Keratinocyte (primary cell): ENCODE data around the gene FHAD1. TPM values are rescaled to one million over a fixed set of nuclear protein-coding genes. Genes with fewer than 3 reads are reported as not detected.

ENCODE experiments used
- DNase-seq: peaks from one replicate; pipeline ENCODE4 v3.0.0-alpha.2; 2011; ENCODE audit warnings: low read depth, missing footprints, low spot score
- FAIRE-seq: peaks from 2 replicates; lab custom pipeline; 2011; peaks lifted over from hg19 to GRCh38; lab: Jason Lieb, UNC
- H2AFZ ChIP-seq: 2 replicates; pipeline ENCODE4 v1.6.0; 2012; ENCODE audit warnings: low read length, control low read depth, inconsistent platforms; ENCODE audit not compliant: control insufficient read depth
- H3K27ac ChIP-seq: 2 replicates; pipeline ENCODE4 v1.5.1; 2011; ENCODE audit warnings: low read length; ENCODE audit not compliant: control insufficient read depth, insufficient read depth
- H3K27me3 ChIP-seq: 3 replicates; pipeline ENCODE4 v1.6.0; 2011; ENCODE audit warnings: low read length; ENCODE audit not compliant: control insufficient read depth, insufficient read depth; ENCODE audit errors: extremely low read depth
- H3K36me3 ChIP-seq, 2 experiments: 2 replicates in 1 of 2; 3 replicates in 1 of 2; pipeline ENCODE4 v1.5.1; 2011; ENCODE audit warnings: low read length in 2 of 2, mild to moderate bottlenecking in 1 of 2; ENCODE audit not compliant: control insufficient read depth in 2 of 2, insufficient read depth in 2 of 2; ENCODE audit errors: extremely low read depth in 1 of 2
- H3K4me1 ChIP-seq: 3 replicates; pipeline ENCODE4 v1.5.1; 2011; ENCODE audit warnings: low read length; ENCODE audit not compliant: control insufficient read depth, insufficient read depth; ENCODE audit errors: extremely low read depth
- H3K4me2 ChIP-seq: 3 replicates; pipeline ENCODE4 v1.6.0; 2011; ENCODE audit warnings: low read depth, low read length; ENCODE audit not compliant: control insufficient read depth, insufficient read depth; ENCODE audit errors: extremely low read depth
- H3K4me3 ChIP-seq, 3 experiments: fragments of 200-600 bp in 1 of 3; sonication (generic) in 1 of 3; 2 replicates in 2 of 3; 3 replicates in 1 of 3; pipeline ENCODE4 v1.5.1; 2011 to 2016; ENCODE audit warnings: low read length in 3 of 3, mild to moderate bottlenecking in 3 of 3, control low read depth in 2 of 3, inconsistent platforms in 1 of 3, low read depth in 1 of 3, mixed read lengths in 1 of 3, mixed run types in 1 of 3, moderate library complexity in 1 of 3; ENCODE audit not compliant: control insufficient read depth in 2 of 3, insufficient read depth in 2 of 3; ENCODE audit errors: extremely low read depth in 1 of 3
- H3K79me2 ChIP-seq: 2 replicates; pipeline ENCODE4 v1.6.0; 2012; ENCODE audit warnings: low read length; ENCODE audit not compliant: control insufficient read depth, insufficient read depth
- H3K9ac ChIP-seq: 3 replicates; pipeline ENCODE4 v1.6.0; 2011; ENCODE audit warnings: low read length; ENCODE audit not compliant: control insufficient read depth, insufficient read depth; ENCODE audit errors: extremely low read depth
- H3K9me1 ChIP-seq: 3 replicates; pipeline ENCODE4 v1.6.0; 2011; ENCODE audit warnings: low read length; ENCODE audit not compliant: control insufficient read depth, insufficient read depth; ENCODE audit errors: extremely low read depth
- H3K9me3 ChIP-seq: 2 replicates; pipeline ENCODE4 v1.5.1; 2012; ENCODE audit warnings: low read depth, low read length; ENCODE audit not compliant: control insufficient read depth
- H4K20me1 ChIP-seq: 3 replicates; pipeline ENCODE4 v1.6.0; 2011; ENCODE audit warnings: low read length; ENCODE audit not compliant: control insufficient read depth, insufficient read depth; ENCODE audit errors: extremely low read depth
- EZH2 ChIP-seq: IDR thresholded peaks from one replicate; pipeline ENCODE4 v1.6.1; 2012; ENCODE audit warnings: inconsistent platforms, mild to moderate bottlenecking, low read length, moderate library complexity
- dilution Hi-C: fragments of 300-500 bp; cut with MboI; formaldehyde crosslinking; loops from one replicate; pipeline ENCODE4 v1.7.0; 2020; ENCODE audit warnings: low sequenced_read_pairs; ENCODE audit not compliant: extremely low pct_ligation_motif_present
- polyA plus RNA-seq, 5 experiments: library from polyadenylated mRNA; depleted of rRNA in 3 of 5; stranded (reverse) in 3 of 5; stranded (forward) in 1 of 5; unstranded in 1 of 5; fragments of >200 nt; gene quantifications; 1 replicate in 1 of 5; 2 replicates in 3 of 5; 3 replicates in 1 of 5; pipeline versions ENCODE4 v1.2.1 to v1.2.3, GENCODE V29; 2011 to 2012; ENCODE audit warnings: missing spikeins in 2 of 5, low read depth in 1 of 5, low replicate concordance in 1 of 5
- TF ChIP-seq, protein P1 (sequence below), 3 experiments: IDR thresholded peaks in 1 of 3; conservative IDR thresholded peaks in 1 of 3; optimal IDR thresholded peaks in 1 of 3; 2 replicates in 2 of 3; 3 replicates in 1 of 3; pipeline versions ENCODE3 to v1.5.1; 2011; ENCODE audit warnings: low read length in 3 of 3, mild to moderate bottlenecking in 3 of 3, moderate library complexity in 2 of 3, control low read depth in 1 of 3, inconsistent platforms in 1 of 3; ENCODE audit not compliant: insufficient read depth in 2 of 3; ENCODE audit errors: extremely low read depth in 1 of 3

The FHAD1 gene
- polyA plus RNA-seq, 1 donor (not counting 4 experiments of a cell fraction or from before 2014, with no cell fraction given): 0.09 TPM

DNA sequence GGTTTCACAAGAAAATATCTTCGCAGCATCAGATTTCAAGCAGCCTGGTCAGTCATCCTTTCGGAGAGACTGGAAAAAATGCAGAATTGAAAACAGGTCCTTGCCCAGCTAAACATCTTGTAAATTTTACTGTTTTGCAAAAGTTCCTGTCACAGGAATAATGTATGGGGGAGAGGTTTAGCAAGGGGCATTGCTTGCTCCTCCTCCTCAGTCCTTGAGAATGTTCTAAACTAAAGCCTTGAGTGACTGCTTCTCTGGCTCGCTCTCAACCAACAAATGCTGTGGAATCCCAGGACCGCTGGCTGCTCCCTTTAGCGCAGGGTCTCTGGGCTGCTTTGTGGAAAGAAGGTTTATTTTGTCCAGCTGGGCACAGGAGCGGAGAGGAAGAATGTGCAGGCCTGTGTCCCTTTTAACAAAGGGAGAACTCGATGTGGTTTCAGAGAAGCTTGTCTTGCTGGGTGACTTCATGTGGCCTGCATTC is 33.6 kb upstream of the FHAD1 start:
- Histone ChIP-seq H3K9me1 (no peaks in the 10 kb centered on the region), H3K4me1 (no peaks in the 10 kb centered on the region), H3K4me2 (no peak overlapping the region), H3K9me3 (no peaks in the 10 kb centered on the region), H3K27me3 (no peaks in the 10 kb centered on the region), H3K79me2 (peaks cover 19% of the 10 kb centered on the region), H3K4me3 (no peak overlapping the region), H3K9ac (no peak overlapping the region), H3K36me3 (peaks cover 3% of the 10 kb centered on the region in 2 experiments), H3K27ac (no peak overlapping the region), H4K20me1 (no peaks in the 10 kb centered on the region), H2AFZ (no peak overlapping the region)
- FAIRE-seq: no peak
- no peak for DNase-seq
- dilution Hi-C loops: no loop called here
- TF ChIP-seq EZH2: no peak
- TF ChIP-seq, protein P1, sequence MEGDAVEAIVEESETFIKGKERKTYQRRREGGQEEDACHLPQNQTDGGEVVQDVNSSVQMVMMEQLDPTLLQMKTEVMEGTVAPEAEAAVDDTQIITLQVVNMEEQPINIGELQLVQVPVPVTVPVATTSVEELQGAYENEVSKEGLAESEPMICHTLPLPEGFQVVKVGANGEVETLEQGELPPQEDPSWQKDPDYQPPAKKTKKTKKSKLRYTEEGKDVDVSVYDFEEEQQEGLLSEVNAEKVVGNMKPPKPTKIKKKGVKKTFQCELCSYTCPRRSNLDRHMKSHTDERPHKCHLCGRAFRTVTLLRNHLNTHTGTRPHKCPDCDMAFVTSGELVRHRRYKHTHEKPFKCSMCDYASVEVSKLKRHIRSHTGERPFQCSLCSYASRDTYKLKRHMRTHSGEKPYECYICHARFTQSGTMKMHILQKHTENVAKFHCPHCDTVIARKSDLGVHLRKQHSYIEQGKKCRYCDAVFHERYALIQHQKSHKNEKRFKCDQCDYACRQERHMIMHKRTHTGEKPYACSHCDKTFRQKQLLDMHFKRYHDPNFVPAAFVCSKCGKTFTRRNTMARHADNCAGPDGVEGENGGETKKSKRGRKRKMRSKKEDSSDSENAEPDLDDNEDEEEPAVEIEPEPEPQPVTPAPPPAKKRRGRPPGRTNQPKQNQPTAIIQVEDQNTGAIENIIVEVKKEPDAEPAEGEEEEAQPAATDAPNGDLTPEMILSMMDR (optimal IDR thresholded peaks at IDR 0.05 in 1 of 3, IDR thresholded peaks at IDR 0.05 in 1 of 3, conservative IDR thresholded peaks at IDR 0.05 in 1 of 3; ENCODE audit: extremely low read depth in 1 of 3, insufficient read depth in 2 of 3, low read length in 3 of 3): no peak

DNA sequence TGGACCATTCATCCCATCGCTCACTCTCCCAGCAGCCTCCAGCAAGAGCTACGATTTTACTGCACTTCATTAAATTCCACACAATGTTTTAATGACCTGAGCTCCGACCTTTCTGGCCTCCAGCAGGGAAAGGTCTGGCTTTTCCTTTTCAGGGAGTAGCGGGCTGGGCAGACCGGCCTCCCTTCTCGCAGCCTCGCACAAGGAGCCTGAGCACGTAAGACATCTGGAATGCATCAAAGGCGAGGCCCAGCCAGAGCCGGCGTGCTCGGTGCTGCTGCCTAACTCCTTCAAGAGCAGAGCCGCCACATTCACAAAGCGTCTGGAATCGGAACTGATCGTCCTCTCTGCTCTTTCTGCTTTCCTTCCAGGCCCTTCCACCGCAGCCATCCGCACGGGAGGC is 32.5 kb upstream of the FHAD1 start:
- Histone ChIP-seq H2AFZ (no peak overlapping the region), H3K36me3 (peaks cover 3 to 10% of the 10 kb centered on the region in 2 experiments), H3K9ac (no peak overlapping the region), H3K4me3 (no peak overlapping the region), H3K4me1 (no peaks in the 10 kb centered on the region), H3K27ac (no peak overlapping the region), H3K9me3 (no peaks in the 10 kb centered on the region), H3K27me3 (no peaks in the 10 kb centered on the region), H4K20me1 (no peaks in the 10 kb centered on the region), H3K4me2 (no peak overlapping the region), H3K9me1 (no peaks in the 10 kb centered on the region), H3K79me2 (peaks cover 15% of the 10 kb centered on the region)
- FAIRE-seq (no peak), DNase-seq (no peak)
- TF ChIP-seq, protein P1 (optimal IDR thresholded peaks at IDR 0.05 in 1 of 3, IDR thresholded peaks at IDR 0.05 in 1 of 3, conservative IDR thresholded peaks at IDR 0.05 in 1 of 3; ENCODE audit: extremely low read depth in 1 of 3, insufficient read depth in 2 of 3, low read length in 3 of 3): no peak
- no peak for TF ChIP-seq EZH2
- dilution Hi-C loops: no loop called here
